Fibroblast of the aortic adventitia (primary cell): ENCODE results near the gene CD81. TPM values are rescaled to one million over a fixed set of nuclear protein-coding genes. Genes with fewer than 3 reads are reported as not detected.

Experiments
- DNase-seq: peaks from one replicate; pipeline ENCODE4 v3.0.0-alpha.2; 2010; ENCODE audit warnings: low read depth
- H3K4me3 ChIP-seq: 2 replicates; pipeline ENCODE4 v1.5.1; 2011; ENCODE audit warnings: low read depth, mild to moderate bottlenecking, control low read depth, low read length, moderate library complexity
- CTCF ChIP-seq: IDR thresholded peaks from 2 replicates; pipeline ENCODE4 v1.5.1; 2011; ENCODE audit warnings: mild to moderate bottlenecking, low read length, control low read depth, inconsistent platforms; ENCODE audit not compliant: insufficient read depth
- total RNA-seq: library from RNA; depleted of rRNA; stranded (reverse); fragments of >200 nt; gene quantifications from 2 replicates; pipeline ENCODE4 v1.2.3, GENCODE V29; 2012; ENCODE audit warnings: low replicate concordance

Gene CD81
- total RNA-seq, 1 donor, result 282 TPM

- no peak overlapping the region for H3K4me3 ChIP-seq
- TF ChIP-seq CTCF, result no peak
- DNase-seq, result no peak
Measured at GRCh38 chr11:2412323-2412722, 35.2 kb downstream of the CD81 start.

DNA sequence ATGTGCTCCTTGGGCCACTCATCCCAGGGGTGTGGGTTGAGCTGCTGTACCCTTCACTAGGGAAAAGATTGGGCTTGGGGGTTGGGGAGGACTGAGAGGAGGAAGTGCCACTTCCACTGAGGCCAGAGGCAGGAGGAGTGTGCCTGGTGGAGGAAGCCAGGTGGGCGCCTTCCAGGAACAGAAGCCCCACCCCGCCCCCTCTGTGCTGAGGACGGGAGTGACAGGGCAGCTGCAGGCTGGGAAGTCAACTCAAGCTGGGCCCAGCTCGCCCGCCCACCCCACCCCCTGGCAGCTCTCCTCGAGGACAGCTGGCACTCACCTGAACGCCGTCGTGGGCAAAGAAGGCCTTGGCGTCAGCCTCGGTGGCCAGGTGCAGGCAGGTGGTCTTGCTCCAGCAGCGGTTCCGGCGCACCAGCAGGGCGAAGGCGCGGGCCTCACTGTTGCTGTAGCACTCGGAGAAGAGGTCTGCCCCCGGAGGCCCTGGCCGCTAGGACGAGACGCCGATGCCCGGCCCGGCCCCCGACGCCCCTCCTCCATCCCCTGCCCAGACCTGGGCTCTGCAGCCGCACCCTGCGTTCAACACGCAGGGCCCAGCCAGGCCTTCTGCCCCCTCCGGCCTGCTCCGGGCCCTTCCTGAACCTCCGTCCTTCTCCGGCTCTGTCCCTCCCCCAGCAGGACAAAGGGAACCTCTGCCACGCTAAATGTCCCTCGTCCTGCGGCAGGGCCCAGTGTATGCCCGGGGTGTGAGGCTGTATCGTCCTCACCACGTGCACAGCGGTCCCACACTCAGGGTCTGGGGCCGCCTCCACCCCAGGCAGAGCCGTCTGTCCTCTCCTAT is 36.9 kb downstream of the CD81 start:
- no peak for TF ChIP-seq CTCF
- no peak for DNase-seq

GRCh38 chr11:2414616-2415015 is 37.5 kb downstream of the CD81 start:
- no peak for DNase-seq
- TF ChIP-seq CTCF, result no peak
- no peak overlapping the region for H3K4me3 ChIP-seq

More for the DNA sequence above, 36.9 kb downstream of the CD81 start:
- no peak overlapping the region for H3K4me3 ChIP-seq

DNA sequence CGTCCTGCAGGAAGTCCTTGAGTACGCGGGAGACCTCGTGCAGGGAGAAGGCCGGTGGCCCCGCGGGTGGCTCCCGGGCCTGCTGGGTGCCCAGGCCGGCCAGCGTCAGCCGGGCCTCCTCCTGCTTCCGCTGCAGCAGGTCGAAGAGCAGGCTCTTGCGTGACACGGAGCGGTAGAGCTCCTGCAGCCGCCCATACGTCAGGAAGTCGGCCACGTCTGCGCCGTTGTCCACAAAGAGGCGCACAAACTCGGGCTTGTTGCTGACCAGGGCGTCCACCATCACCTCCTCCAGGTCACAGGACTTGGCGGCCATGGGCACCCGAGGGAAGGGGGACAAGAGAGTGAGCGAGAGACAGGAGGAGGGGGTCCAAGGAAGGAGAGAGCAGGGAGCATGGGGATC is 38.1 kb downstream of the CD81 start:
- no peak overlapping the region for H3K4me3 ChIP-seq
- DNase-seq, result no peak
- TF ChIP-seq CTCF, result no peak

DNA sequence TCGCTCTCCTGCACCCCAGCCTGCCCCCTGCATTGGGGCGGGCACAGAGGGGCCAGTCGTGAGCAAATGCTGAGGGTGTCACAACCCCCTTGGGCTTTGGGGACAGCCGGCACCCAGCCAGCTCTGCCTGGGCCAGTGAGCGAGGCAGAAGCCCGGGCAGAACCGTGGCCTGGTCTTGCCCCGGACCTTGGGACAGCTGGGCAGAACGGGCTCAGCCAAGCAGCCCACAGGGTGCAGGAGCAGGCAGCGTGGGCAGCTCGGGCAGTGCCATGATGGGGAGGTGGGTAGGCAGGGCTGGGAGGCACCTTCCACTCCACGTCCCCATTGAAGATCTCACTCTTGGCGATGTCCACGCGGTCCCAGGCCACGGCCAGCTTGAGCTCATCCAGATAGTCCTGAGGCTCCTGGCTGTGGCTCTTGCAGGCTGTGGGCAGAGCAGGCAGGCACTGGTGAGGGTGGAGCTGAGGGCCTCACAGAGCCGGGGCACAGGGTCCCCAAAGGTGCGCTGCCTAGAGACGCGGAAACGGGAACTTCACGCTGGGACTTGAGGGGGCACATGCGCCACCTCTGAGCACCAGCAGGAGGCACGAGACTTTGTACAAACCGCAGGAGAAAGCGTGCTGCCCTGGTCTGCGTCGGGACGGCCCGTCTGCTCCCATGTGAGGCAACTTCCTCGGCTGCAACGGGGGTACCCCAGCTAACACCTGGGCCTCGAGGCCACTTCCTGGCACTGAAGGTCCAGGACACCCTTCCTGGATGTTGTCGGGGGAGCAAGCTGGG is 38.7 kb downstream of the CD81 start:
- TF ChIP-seq CTCF, result no peak
- no peak for DNase-seq
- no peak overlapping the region for H3K4me3 ChIP-seq

DNA sequence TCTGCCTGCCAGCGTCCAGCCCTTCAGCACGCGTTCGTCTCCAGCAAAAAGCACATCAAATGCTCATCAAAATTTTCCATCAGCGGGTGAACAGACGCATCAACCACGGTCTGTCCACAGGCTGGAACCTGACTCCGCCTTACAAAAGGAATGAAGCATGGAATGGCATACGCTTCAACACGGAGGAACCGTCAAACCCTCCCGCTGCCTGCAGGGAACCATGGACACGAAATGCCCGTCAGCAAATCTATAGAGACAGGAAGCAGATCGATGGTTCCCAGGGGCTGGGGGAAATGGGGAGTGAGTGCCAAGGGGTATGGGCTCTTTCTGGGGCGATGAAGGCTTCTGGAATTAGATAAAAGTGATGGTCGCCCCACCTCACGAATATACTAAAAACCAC is 39.7 kb downstream of the CD81 start:
- no peak for TF ChIP-seq CTCF
- DNase-seq, result no peak
- no peak overlapping the region for H3K4me3 ChIP-seq
